ENCODE results near the gene PHKB. TPM values are rescaled to one million over a fixed set of nuclear protein-coding genes. Genes with fewer than 3 reads are reported as not detected.
"Not testable (repeated sequence)": the region's sequence is repeated elsewhere in the genome, so short reads cannot be mapped to it uniquely, and the experiment has no call there.

PHKB gene
- total RNA-seq, 1 donor from 2014 or later, result 14.6 TPM

DNA sequence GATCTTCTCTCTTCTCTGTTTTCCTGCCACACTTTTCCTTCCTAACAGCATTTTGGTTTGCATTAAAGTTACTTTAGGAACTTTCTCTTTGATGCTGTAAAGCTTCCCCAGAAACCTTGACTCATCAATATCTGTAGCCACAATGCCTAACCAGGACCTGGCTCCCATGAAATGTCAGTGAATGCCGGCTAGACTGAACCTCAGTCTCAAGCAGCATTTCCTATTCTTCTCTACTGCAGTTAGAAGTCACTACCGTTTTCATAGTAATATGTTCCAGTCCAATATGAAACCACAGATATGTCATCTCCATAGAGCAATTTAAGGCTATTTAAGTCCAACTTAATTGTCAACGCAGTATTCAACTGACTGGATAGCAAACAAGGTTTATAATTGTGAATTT is 29.2 kb upstream of the PHKB start:
- H3K36me3 ChIP-seq, result peaks cover 6 to 14% of the 10 kb centered on the region in 2 donors
- H3K9me3 ChIP-seq, result no peaks in the 10 kb centered on the region
- no peak for DNase-seq (ENCODE audit: low spot score in 2 of 2)
- H3K4me1 ChIP-seq, result no peaks in the 10 kb centered on the region
- no peaks in the 10 kb centered on the region for H3K27me3 ChIP-seq
- no peak overlapping the region for H3K4me3 ChIP-seq
- intact Hi-C loops (cut with DNase I), result no loop called here
- TF ChIP-seq, protein P1, sequence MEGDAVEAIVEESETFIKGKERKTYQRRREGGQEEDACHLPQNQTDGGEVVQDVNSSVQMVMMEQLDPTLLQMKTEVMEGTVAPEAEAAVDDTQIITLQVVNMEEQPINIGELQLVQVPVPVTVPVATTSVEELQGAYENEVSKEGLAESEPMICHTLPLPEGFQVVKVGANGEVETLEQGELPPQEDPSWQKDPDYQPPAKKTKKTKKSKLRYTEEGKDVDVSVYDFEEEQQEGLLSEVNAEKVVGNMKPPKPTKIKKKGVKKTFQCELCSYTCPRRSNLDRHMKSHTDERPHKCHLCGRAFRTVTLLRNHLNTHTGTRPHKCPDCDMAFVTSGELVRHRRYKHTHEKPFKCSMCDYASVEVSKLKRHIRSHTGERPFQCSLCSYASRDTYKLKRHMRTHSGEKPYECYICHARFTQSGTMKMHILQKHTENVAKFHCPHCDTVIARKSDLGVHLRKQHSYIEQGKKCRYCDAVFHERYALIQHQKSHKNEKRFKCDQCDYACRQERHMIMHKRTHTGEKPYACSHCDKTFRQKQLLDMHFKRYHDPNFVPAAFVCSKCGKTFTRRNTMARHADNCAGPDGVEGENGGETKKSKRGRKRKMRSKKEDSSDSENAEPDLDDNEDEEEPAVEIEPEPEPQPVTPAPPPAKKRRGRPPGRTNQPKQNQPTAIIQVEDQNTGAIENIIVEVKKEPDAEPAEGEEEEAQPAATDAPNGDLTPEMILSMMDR (IDR thresholded peaks at IDR 0.05), result no peak
- H3K27ac ChIP-seq, result no peak overlapping the region

DNA sequence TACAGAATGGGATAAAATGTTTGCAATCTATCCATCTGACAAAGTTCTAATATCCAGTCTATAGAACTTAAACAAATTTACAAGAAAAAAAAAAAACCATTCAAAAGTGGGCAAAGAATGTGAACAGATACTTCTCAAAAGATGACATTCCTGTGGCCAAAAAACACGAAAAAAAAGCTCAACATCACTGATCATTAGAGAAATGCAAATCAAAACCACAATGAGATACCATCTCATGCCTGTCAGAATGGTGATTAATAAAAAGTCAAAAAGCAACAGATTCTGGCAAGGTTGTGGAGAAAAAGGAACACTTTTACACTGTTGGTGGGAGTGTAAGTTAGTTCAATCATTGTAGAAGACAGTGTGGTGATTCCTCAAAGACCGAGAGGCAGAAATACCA is 26.9 kb upstream of the PHKB start:
- H3K36me3 ChIP-seq; H3K9me3 ChIP-seq; H3K27ac ChIP-seq; H3K4me1 ChIP-seq; H3K4me3 ChIP-seq; DNase-seq (ENCODE audit: low spot score in 2 of 2); intact Hi-C loops (cut with DNase I); H3K27me3 ChIP-seq: not testable (repeated sequence)

DNA sequence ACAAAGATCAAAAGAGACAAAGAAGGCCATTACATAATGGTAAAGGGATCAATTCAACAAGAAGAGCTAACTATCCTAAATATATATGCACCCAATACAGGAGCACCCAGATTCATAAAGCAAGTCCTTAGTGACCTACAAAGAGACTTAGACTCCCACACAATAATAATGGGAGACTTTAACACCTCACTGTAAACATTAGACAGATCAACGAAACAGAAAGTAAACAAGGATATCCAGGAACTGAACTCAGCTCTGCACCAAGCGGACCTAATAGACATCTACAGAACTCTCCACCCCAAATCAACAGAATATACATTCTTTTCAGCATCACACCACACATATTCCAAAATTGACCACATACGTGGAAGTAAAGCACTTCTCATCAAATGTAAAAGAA is 21.1 kb upstream of the PHKB start:
- intact Hi-C loops (cut with DNase I); H3K4me3 ChIP-seq; H3K36me3 ChIP-seq; H3K9me3 ChIP-seq; H3K27ac ChIP-seq; DNase-seq (ENCODE audit: low spot score in 2 of 2); H3K27me3 ChIP-seq; H3K4me1 ChIP-seq: not testable (repeated sequence)

DNA sequence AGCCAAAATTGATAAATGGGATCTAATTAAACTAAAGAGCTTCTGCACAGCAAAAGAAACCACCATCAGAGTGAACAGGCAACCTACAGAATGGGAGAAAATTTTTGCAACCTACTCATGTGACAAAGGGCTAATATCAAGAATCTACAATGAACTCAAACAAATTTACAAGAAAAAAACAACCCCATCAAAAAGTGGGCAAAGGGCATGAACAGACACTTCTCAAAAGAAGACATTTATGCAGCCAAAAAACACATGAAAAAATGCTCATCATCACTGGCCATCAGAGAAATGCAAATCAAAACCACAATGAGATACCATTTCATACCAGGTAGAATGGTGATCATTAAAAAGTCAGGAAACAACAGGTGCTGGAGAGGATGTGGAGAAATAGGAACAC is 18.2 kb upstream of the PHKB start:
- H3K27me3 ChIP-seq; H3K4me3 ChIP-seq; H3K36me3 ChIP-seq; intact Hi-C loops (cut with DNase I); H3K4me1 ChIP-seq; H3K9me3 ChIP-seq; DNase-seq (ENCODE audit: low spot score in 2 of 2); H3K27ac ChIP-seq: not testable (repeated sequence)

DNA sequence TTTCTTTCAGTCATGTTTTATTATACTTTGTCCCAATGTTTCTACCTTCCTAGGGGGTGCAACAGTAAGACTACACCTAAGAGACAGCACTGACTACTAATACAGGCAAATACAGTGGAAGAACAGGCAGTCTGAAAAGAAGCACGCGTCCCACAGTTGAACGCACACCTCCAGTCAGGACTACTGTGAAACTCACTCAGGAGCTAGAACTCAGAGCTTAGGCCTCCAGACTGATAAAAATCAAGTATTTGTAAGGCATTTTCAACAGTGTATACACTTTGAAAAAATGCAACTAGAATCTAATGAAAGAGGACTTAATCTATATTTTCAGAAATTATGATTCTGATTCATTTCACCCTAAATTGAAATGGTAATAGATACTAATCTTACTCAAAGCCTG is 14.7 kb upstream of the PHKB start:
- no peaks in the 10 kb centered on the region for H3K4me1 ChIP-seq
- no peaks in the 10 kb centered on the region for H3K9me3 ChIP-seq
- no peak overlapping the region for H3K27ac ChIP-seq
- H3K4me3 ChIP-seq, result no peak overlapping the region
- TF ChIP-seq, protein P1 (IDR thresholded peaks at IDR 0.05), result no peak
- intact Hi-C loops (cut with DNase I), result no loop called here
- no peak for DNase-seq (ENCODE audit: low spot score in 2 of 2)
- no peaks in the 10 kb centered on the region for H3K27me3 ChIP-seq
- H3K36me3 ChIP-seq, result peaks cover 8 to 14% of the 10 kb centered on the region in 2 donors

DNA sequence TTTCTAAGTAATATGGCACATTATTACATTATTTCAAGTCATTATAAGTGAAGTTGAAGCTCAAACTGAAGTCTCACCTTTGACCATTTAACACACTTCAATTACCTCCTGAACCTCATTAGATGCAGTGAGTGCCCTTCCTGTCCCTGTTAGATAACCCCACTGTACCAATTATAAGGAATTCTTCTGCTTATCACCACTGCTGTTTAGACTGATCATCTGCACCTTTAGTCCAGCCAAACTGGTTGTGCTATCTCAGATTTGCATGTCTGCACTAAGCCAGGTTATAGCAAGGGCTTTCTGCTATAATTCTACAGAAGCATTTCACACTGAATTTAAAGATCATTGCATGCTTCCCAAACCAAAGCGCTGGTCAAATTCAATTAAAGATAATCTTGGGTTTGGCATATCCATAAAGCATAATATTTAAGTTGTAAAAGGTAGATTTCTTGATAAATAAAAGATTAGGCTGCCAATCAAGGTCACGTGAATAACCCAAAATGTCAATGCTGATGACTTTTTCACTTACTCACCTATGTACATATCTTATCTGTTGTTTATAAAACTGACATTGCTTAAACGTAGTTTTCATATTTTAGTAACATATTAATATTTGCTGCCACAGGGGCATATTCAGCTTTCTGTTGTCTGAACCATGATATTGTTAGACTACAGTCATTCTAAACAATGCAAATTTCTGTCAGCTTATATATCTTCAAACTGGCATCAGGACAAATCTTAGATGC is 12.1 kb upstream of the PHKB start:
- H3K27ac ChIP-seq, result no peak overlapping the region
- no peak overlapping the region for H3K4me3 ChIP-seq
- no peaks in the 10 kb centered on the region for H3K27me3 ChIP-seq
- DNase-seq (ENCODE audit: low spot score in 2 of 2), result no peak
- H3K9me3 ChIP-seq, result no peaks in the 10 kb centered on the region
- no peaks in the 10 kb centered on the region for H3K4me1 ChIP-seq
- H3K36me3 ChIP-seq, result peaks cover 18 to 38% of the 10 kb centered on the region in 2 donors
- TF ChIP-seq, protein P1 (IDR thresholded peaks at IDR 0.05), result no peak
- intact Hi-C loops (cut with DNase I), result no loop called here

DNA sequence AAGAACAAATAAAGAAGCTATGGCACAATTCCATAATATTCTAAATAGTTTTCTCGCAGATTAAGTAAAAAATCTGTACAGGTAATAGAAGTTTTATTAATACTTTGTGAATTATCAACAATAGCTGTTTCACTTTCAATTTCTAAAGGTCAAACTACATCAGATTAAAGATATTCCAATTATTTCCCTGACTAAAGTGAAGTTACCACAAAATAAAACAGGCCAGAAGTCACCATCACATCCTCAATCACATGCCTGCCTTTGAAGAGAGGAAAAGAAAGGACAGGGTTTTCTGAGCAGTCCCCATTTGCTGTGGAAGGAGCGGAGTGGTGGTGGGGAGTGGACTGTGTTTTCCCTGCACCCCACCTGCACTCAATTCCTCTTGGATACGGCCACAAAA is 11.3 kb upstream of the PHKB start:
- Histone ChIP-seq H3K27me3 (no peaks in the 10 kb centered on the region), H3K4me1 (no peaks in the 10 kb centered on the region), H3K4me3 (no peak overlapping the region), H3K27ac (no peak overlapping the region), H3K36me3 (peaks cover 18 to 38% of the 10 kb centered on the region in 2 donors), H3K9me3 (no peaks in the 10 kb centered on the region)
- intact Hi-C loops (cut with DNase I), result no loop called here
- TF ChIP-seq, protein P1 (IDR thresholded peaks at IDR 0.05), result no peak
- no peak for DNase-seq (ENCODE audit: low spot score in 2 of 2)

Measured in ascending aorta (tissue), 2 donors.